ENCODE data around the gene FAM98C.

DNA sequence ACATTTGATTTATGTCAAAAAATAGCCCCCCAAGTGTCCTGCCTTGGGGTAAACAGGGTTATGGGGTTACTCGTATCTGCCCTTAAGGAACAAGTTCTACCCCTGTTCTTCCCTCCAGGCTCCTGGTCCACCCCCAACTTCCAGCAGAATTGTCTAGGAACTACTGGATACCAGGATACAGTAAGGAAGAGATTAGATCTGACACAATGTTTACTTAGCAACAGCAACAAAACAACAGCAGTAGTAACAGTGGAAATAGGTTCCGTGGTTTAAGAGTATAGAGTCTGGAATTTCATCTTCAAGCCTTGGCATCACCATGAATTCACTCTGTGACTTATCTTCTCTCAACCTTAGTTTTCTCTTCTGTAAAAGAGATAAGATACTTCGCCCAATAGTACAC lies 1.7 kb upstream of the FAM98C start:
- TF ChIP-seq, protein P1, sequence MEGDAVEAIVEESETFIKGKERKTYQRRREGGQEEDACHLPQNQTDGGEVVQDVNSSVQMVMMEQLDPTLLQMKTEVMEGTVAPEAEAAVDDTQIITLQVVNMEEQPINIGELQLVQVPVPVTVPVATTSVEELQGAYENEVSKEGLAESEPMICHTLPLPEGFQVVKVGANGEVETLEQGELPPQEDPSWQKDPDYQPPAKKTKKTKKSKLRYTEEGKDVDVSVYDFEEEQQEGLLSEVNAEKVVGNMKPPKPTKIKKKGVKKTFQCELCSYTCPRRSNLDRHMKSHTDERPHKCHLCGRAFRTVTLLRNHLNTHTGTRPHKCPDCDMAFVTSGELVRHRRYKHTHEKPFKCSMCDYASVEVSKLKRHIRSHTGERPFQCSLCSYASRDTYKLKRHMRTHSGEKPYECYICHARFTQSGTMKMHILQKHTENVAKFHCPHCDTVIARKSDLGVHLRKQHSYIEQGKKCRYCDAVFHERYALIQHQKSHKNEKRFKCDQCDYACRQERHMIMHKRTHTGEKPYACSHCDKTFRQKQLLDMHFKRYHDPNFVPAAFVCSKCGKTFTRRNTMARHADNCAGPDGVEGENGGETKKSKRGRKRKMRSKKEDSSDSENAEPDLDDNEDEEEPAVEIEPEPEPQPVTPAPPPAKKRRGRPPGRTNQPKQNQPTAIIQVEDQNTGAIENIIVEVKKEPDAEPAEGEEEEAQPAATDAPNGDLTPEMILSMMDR (IDR thresholded peaks at IDR 0.05; ENCODE audit: low read length), result no peak
- TF ChIP-seq EZH2 (optimal IDR thresholded peaks at IDR 0.05; ENCODE audit: low read depth, low read length), result no peak

Measured in MM.1S (cell line).